Suppressor macrophage treated with lipopolysaccharide for 1 hour (primary cell): ENCODE results near the gene MRPS18B.
"Not testable (repeated sequence)": the region's sequence is repeated elsewhere in the genome, so short reads cannot be mapped to it uniquely, and the experiment has no call there.

Experiments
- DNase-seq, 3 donors: peaks; one replicate each; pipeline ENCODE4 v3.0.0-alpha.2; 2020 to 2022

Gene MRPS18B

GRCh38 chr6:30644769-30645168 is 27.1 kb downstream of the MRPS18B start:
- no peak for DNase-seq

- DNase-seq: no peak
These were observed 28.3 kb downstream of the MRPS18B start for GRCh38 chr6:30645989-30646388.

- peak; percentile 95 to 98 (median 97) for DNase-seq
These were observed 29.0 kb downstream of the MRPS18B start, which contains the start of gene C6orf136 for GRCh38 chr6:30646450-30647241. C6orf136 (plus strand) TSS chr6:30647133; CDS start chr6:30647232, 99 bp downstream.

GRCh38 chr6:30647242-30648116 is 29.8 kb downstream of the MRPS18B start:
- peak; percentile 70 to 87 (median 79) for DNase-seq

- DNase-seq: no peak
These were observed 33.5 kb downstream of the MRPS18B start for GRCh38 chr6:30651143-30651542.

- no peak for DNase-seq
These were observed 37.4 kb downstream of the MRPS18B start for GRCh38 chr6:30654798-30655742.

GRCh38 chr6:30655743-30656094 is 38.1 kb downstream of the MRPS18B start:
- DNase-seq: no peak

GRCh38 chr6:30656513-30656912 is 38.9 kb downstream of the MRPS18B start:
- DNase-seq: peak; percentile 65 to 77 (median 70)

GRCh38 chr6:30657454-30657853 is 39.8 kb downstream of the MRPS18B start:
- DNase-seq: no peak

- not testable (repeated sequence) for DNase-seq
These were observed 40.3 kb downstream of the MRPS18B start for GRCh38 chr6:30657922-30658321.

GRCh38 chr6:30664994-30665767 is 47.5 kb downstream of the MRPS18B start:
- no peak for DNase-seq

- peak; percentile 73 to 79 (median 74) for DNase-seq
These were observed 48.7 kb downstream of the MRPS18B start for GRCh38 chr6:30666300-30666699.

GRCh38 chr6:30670760-30671527 is 53.3 kb downstream of the MRPS18B start:
- no peak for DNase-seq

- peak; percentile 97 to 99 (median 97) for DNase-seq
These were observed 55.0 kb downstream of the MRPS18B start, which contains the start of gene DHX16 for GRCh38 chr6:30672445-30673253. DHX16 (minus strand) TSS chr6:30673006; CDS start chr6:30672841, 165 bp downstream.
